Femur (tissue), 1 donor: ENCODE measurements around the gene TUBB2A.
"Not testable (repeated sequence)": the region's sequence is repeated elsewhere in the genome, so short reads cannot be mapped to it uniquely, and the experiment has no call there.

Source experiments
- DNase-seq: peaks from one replicate; pipeline ENCODE4 v3.0.0-alpha.2; 2017

Gene TUBB2A

DNA sequence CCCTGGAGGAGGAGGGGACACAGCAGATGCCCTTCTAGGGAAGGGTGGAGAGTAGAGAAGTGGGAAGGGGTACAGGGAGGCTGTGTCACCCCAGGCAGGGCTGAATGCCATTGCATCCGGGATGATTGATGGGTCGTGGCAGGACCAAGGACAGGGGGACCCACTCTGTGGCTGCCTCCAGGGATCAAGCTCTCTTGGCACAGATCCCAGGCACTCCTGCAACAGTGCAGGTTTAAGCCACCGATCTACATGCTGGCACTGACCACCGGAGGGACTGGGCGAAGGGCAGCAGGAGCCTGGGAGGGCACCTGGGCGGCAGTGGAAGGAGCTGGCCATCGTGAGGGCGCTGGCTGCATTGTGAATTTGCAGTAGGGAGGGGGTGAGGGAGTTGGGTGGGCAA lies 22.6 kb upstream of the TUBB2A start:
- not testable (repeated sequence) for DNase-seq

DNA sequence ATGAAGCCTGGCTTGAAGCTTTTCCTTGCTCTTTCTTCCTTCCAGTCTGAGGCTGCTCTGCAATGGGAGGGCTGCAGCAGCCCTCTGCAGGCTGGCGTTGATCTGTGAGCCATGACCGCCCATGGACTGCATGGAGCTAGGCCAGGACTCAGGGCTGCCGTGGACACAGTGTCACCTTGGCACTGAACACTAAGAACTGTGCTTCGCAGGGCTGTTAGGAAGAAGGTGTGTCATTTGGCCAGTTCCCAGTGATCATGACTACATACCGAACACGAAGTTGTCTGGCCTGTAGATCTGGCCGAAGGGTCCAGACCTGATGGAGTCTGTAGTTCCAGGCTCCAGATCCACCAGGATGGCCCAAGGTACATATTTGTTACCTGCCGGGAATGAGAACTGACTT lies 21.3 kb upstream of the TUBB2A start:
- DNase-seq, result not testable (repeated sequence)

DNA sequence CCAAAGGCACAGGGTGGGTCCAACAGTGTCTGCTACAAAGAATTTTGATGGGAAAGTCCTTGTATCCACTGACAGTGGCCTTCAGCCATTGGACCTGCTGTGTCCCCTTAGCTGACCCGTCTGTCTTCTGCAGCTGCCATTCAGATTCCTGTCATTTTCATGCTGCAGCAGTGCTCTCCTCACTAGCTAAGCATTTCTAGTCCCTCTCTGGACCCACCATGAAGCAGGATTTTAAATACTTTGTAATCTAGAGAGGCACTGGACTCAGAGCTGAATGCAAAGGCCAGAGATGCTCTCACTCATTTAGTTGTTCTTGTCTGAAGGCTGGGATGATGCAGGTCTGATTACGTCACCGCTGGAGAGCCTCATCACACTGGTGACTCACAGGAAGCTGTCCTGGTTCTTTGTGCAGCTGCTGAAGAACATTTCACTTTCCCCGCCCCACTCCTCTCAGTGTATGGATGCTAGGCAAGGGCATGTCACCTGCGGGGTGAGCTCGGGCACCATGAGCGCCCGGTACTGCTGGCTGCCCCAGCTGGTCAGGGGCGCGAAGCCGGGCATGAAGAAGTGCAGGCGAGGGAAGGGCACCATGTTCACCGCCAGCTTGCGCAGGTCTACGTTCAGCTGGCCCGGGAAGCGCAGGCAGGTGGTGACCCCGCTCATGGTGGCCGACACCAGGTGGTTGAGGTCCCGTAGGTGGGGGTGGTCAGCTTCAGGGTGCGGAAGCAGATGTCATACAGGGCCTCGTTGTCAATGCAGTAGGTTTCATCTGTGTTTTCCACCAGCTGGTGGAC lies 19.4 kb upstream of the TUBB2A start:
- peak; percentile 60 for DNase-seq

DNA sequence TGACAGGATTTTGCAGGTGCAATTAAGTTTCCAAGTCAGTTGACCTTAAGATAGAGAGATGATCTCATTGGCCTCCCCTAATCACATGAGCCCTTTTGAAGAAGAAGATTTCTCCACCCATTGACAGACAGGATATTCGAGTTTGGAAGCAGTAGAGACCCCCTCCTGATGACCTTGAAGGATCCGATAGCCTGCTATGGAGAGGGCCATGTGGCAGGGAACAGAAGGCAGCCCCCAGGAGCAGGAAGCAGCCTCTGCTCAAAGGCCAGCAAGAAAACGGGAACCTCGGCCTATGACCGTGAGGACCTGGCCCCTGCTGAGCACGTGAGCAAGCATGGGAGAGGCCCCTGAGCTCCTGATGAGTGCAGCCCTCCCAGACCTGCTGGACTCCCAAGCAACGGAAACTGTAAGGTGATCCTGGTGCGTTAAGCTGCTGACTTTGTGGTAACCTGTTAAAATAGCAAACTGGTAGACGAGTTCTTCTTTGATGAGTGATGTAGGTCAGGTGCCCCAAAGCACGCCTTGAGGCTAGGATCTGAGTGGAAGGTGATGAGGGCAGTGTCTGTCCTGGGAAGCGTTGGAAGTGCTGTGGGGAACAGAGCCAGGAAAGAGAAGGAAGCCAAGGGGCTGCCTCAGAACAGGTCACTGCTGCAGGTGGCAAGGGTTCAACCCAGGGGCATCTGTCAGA lies 18.5 kb upstream of the TUBB2A start:
- no peak for DNase-seq

- not testable (repeated sequence) for DNase-seq
These were observed 16.3 kb upstream of the TUBB2A start for GRCh38 chr6:3173636-3174089.

DNA sequence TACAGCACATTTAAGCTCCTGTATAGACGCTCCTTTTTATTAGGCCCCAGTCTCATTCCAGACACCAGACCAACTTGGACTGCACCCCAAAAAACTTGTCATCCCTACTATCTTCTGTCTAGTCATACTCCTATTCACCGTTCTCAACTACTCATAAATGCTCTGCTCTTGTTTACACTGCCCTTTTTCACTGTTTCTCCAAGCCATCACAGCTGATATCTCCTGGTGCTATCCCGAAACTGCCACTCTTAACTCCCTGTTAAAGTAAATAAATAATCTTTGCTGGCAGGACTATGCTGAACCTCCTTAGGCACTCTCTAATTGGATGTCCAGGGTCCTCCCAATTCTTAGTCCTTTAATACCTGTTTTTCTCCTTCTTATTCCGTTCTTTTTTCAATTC lies 15.4 kb upstream of the TUBB2A start:
- DNase-seq, result not testable (repeated sequence)

- not testable (repeated sequence) for DNase-seq
These were observed 14.2 kb upstream of the TUBB2A start for GRCh38 chr6:3171313-3172175.

- DNase-seq, result not testable (repeated sequence)
These were observed 13.3 kb upstream of the TUBB2A start for GRCh38 chr6:3170676-3171075.

- DNase-seq, result not testable (repeated sequence)
These were observed 10.7 kb upstream of the TUBB2A start for GRCh38 chr6:3168046-3168445.

- not testable (repeated sequence) for DNase-seq
These were observed 9.3 kb upstream of the TUBB2A start for GRCh38 chr6:3166535-3167225.

- no peak for DNase-seq
These were observed 8.5 kb upstream of the TUBB2A start for GRCh38 chr6:3165631-3166534.

DNA sequence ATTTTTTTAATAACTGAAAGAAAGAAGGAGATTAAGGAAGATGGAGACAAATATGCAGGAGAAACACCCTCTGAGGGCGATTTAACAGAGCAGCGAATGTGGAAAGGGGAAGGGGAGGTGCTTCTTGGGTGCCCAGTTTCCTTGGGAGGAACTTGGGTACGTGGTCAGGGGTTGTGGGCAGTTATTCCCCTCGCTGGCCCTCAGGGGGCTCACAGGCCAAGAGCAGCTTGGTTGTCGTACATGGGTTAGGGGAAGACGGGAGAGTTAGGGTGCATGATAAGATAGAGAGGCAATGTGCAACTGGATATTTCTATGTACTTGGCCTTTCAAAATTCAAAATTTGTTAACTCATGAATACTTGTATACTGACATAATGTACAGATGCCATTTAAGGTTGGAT lies 7.0 kb upstream of the TUBB2A start:
- no peak for DNase-seq

DNA sequence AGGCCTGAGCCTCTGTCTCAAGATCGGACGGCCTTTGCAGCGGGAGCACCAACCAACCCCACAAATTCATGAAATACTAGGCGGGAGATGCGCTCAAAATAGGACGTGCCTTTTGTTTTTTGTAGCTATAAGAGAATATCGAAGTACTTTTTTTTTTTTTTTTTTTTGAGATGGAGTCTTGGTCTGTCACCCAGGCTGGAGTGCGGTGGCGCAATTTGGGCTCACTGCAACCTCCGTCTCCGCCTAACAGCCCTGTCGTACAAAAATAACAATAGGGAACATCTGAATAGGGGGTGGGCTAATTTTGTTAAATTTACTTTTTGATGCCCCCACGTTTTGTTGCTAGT lies 5.9 kb upstream of the TUBB2A start:
- no peak for DNase-seq

DNA sequence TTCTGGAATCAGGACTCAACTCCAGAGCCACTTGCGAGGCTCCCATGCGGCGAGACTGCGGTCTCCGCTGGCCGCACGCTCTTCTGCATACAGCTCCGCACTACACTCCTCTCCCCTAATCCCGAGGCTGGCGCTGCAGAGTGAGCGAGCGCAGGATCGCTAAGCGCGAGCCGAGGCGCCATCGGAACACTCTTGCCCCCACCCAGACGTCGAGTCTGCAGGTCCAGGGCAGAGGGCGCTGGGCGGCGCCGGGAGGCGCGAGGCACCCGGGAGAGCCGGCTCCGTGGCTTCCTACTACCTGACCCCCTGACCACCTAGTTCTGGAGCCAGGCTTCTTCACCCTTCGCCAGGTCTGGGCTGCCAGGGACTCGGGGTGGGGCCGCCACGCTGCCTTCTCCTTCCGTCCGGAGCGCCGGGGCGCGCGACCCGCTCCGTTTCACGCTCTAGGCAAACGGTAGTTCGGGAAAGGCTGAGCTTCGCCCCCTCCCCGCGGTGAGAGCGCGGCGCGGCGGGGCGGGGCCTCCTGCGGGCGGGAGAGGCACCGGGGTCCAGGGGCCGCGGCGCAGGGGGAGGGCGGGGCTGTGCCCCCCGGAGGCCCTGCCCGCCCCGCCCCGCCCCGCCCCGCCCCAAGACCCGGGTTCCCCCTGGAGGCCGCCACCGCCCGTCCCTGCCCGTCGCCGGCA lies 5.4 kb upstream of the TUBB2A start:
- DNase-seq, result peak; percentile 81

GRCh38 chr6:3162067-3162497 lies 4.7 kb upstream of the TUBB2A start:
- DNase-seq, result no peak

DNA sequence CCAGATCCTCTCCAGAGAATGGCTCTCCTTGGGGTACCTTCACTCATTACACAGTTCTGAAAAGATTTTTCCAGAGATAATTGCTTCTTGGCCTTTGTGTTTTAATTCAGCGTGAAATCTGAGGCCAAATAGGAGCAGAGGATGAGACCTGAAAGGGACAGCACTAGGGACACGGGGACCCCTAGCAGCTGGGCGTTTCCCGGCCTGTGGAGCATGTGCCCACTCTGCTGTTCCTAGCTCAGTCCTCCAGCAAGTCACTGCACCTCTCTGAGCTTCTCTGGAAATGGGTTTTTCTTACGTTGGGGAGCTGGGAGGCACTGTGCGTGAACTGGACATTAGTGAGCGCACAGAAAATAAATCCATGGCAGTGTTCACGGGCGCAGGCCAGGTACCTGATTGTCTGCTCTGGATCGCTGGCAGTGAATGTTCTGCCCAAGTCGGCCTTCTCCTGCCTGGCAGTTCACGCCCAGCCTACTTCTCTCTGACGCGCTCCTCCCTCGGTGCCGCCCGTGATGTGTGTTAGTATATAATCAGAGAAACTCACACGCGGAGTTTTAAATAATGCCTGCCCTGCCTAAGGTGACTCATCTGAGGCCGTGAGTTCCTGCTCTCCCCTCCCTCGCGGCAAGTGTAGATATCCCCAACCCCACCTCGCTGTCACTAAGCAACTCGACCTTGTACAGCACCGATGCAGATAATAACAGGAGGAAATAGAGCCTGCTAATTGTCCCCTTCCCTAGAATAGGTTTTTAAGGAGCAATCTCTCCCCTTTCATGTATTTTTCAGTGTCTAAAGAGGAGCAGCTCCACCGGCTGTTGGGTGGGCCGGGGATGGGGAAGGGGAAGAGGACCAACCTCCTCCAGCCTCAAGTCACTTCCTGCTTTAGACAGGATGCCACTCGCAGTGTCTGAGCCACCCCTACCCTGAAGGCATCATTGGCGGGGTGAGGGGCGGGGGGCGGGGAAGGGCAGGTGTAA lies 2.7 kb upstream of the TUBB2A start:
- DNase-seq, result no peak

GRCh38 chr6:3156184-3157130 lies 887 bp downstream of the TUBB2A start:
- DNase-seq, result peak; percentile 67

DNA sequence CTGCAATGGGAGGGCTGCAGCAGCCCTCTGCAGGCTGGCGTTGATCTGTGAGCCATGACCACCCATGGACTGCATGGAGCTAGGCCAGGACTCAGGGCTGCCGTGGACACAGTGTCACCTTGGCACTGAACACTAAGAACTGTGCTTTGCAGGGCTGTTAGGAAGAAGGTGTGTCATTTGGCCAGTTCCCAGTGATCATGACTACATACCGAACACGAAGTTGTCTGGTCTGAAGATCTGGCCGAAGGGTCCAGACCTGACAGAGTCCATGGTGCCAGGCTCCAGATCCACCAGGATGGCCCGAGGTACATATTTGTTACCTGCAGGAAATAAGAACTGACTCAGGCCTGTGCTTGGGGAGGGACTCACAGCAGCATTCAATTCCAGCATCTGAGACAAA lies 1.9 kb downstream of the TUBB2A start:
- DNase-seq, result not testable (repeated sequence)
